HG02798 (cell line): ENCODE data around the gene SLC1A7.

Experiments used
- ATAC-seq: cut with Tn5 transposase; IDR thresholded peaks from one replicate; pipeline ENCODE4 v1.9.1; 2021; ENCODE audit warnings: mild to moderate bottlenecking; ENCODE audit not compliant: unreplicated experiment, poor library complexity

The SLC1A7 gene

DNA sequence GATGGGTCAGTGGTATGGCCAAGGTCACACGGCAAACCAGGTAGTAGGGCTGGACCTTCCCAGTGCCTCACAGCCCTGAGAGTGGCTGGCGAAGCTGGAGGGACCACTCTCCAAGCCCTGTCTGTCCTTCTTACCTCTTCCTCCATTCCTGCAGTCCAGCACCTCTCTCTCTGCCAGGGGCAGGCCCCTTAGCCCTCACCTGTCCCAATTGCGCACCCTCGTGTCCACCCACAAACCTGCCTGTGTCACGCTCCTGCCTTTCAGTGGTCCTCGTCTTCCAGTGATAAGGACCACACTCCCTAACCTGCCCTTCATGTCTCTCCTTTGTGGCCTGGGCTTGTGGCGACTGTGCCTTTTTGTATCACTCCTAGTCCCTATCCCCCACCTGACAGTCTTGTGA, 77.0 kb downstream of the SLC1A7 start:
- no peak for ATAC-seq

DNA sequence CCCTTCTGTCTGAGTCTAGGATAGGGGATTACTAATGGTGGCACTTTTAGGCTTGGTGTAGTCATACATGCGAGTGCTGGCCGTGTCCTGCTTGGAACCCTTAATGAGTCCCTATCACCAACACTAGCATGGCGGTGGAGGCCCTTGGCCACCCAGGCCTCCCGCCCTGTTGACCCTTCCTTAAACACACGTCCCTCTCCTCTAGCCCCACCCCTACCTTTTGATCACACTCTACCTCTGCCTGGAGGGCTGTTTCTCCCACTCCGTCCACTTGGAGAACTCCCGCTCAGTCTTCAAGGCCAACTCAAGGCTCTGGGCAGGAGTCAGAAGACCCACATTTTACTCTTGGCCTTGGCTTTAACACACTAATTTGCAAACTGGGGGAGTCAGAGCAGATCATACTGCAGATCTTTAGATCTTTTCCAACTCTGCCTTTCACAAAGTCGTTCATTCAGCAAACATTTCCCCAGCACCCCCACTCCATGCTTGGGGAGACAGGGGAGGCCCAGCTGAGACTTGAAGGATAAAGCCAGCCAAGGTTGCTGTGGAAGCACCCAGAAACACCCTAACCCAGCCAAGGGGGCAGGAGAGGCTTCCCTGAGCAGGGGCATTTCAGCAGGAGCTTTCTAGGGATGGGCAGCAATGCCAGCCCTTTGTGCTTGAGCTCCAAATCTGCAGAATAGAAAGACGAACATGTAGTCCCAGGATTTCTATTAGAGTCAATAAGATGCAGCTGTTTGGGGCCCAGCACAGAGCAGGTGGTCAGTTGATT, 78.5 kb downstream of the SLC1A7 start:
- no peak for ATAC-seq

DNA sequence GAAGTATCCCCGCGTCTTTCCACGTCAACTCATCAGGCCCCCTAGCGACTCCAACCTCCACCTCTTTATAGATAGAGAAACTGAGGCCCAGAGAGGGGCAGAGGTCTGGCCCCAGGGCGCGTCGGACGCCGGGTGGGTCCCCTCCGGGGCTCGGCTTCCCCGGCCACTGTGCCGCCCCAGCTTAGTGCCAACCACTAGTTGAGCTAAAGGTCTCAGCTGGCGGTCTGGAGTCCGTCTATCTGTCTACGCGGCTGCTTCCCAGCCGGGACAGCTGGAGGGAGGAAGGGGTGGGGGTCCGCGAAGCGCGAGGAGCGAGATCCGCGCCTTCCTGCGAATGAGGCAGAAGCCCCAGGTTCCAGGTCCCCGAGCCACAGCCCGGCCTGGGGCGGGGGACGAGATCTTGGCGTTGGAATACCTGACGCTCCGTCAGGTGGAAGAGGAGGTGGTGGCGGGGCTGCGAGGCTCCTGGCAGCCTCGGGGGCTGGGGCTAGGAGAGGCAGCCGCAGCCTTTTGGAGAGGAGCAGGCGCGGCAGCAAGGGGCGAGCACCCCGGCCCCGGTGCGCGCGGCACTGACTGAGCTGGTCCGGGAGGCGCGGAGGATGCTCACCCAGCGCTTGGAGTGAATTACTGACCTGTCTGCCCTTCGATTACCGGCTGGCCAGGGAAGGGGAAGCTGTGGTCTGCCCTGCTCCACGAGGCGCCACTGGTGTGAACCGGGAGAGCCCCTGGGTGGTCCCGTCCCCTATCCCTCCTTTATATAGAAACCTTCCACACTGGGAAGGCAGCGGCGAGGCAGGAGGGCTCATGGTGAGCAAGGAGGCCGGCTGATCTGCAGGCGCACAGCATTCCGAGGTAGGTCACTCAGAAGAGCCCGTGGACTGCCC, 79.5 kb downstream of the SLC1A7 start:
- no peak for ATAC-seq

DNA sequence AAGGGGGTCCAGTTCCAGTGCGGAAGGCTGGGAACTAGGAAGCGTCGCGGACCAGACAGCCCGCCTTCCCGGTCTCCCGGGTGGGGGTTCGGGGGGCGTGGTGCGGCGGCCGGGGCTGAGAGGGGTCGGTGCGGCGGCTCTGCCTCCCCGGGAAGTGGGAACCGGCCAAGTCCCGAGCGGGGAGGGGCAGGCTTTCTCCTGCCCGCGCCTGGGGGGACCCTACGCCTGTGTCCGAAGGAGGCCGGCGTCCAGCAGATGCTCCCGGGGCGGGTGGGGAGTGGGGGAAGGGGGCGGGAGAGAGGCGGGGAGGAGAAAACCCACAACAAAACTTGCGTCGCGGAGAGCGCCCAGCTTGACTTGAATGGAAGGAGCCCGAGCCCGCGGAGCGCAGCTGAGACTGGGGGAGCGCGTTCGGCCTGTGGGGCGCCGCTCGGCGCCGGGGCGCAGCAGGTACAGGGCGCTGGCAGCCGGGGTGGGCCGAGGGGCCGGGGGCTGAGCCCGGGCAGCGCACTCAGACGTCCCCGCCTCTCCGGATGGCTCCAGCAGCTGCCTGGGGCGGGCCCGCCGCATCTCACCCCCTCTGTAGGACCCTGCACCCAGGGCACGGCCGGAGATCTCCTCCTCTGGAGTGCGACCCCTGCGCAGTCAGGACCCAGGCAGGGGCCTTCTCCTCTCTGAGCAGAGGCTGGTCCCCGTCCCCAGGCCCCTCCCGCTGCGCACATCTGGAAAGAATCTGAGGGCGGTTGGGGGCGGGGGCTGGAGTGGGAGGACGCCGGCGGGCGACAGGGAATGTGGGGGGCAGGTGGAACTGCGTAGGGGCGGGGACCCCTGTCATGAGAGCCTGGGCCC, 80.4 kb downstream of the SLC1A7 start, which contains the start of gene PODN:
Gene PODN (plus strand): TSS at position 355 of the 849 bp plus-strand sequence. CDS start 7,643 bp downstream, outside the sequence.
- ATAC-seq: no peak

DNA sequence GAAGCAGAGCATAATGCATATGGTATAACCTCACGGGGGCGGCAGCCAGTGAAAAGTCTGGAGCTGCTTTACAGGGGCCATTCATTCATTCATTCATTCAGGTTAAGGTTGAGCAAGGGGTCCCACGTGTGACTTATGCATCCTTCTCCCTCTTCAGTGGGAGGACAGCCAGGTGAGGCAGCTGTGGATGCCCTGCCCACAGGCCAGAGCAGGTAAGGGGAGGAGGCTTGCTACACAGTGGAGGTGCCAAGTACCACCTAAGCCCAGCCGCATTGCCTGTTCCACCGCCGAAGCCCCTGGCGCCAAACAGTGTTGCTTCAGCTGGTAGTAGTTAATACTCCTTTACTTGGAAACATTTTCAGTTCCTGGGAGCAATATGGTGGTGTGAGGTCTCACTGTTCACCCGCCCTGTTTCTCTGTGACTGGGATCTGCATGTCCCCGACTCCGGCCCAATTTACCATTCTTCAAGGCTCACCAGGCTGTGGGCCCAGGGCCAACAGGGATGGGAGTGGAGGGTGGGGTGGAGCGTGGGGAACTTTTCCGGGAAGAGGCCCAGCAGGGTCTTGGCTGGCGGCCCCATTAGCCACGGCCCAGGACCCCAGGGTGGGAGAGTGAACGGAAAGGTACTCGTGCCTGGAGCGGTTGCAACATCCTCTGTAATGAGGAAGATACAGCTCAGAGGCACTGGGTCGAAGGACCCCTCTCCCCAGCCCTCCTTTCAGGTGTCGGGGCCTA, 81.1 kb downstream of the SLC1A7 start:
- ATAC-seq: no peak

DNA sequence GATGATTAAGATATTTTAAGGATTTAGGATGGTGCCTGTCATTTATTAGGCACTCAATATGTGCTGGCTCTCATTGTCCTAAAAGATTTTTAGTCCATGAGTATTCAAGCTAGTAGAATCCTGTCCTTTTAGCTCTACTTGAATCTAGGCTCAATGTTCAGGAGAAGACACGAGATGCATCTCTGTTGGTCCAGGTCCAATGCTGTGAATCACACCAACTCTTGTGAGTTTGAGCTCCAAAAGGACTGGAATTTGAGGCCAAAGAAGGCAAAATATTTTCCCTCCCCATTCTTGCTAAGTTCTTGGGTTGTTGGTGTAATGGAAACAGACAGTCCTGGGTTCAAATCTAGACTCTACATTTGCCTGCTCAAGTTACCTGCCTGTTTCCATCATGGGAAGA, 81.9 kb downstream of the SLC1A7 start:
- no peak for ATAC-seq

DNA sequence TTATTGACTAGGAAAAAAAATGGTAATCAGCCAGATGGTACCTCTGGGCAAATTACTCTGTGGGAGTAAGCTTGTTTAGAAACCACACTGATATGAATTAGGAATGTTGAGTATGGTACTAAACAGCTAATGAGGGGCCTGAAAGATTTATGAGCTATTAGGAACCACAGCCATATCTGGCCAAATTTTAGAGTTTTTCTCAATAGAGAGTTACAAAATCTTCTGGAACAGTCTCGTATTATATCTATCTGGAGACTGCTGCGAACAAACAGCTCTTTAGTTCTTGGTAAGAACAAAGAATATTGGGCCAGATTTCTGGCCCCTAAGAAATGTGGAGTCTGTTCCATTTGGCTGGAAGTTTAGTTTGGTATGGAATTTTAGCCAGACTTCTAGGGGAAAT, 85.3 kb downstream of the SLC1A7 start:
- no peak for ATAC-seq

DNA sequence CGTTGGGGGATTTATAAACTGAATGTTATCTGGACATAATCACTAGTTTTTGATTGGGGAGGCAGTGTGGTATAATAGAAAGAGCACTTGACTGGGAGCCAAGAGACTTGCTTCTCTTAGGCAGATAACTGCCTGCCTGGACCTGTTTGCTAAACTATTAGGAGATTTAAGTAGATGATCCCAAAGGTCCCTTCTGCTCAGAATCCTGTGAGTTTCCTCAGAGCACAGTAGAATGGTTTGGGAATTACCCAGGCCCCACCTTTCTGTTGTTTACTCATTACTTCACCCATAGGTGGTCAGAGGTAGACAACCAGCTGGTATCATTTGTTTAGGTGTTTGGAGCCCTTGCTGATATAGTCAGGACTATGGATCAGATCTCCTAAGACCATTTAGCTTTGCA, 90.8 kb downstream of the SLC1A7 start:
- no peak for ATAC-seq

DNA sequence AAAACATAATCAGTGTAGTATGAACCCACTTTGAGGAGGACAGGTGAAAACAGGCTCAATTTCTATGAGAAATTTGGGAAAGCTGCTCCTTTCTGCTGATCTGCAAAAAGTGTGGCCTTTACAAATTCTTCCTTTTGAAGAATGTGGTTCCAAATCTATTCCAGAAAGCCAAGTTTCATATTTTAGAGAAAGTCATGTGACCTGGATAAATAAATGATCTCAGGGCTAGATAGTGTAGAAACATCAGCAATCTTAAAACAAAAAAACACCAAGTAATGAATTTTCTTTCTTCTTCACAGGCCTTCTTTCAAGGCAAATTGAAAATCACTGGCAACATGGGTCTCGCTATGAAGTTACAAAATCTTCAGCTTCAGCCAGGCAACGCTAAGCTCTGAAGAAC, 92.1 kb downstream of the SLC1A7 start:
- ATAC-seq: no peak

DNA sequence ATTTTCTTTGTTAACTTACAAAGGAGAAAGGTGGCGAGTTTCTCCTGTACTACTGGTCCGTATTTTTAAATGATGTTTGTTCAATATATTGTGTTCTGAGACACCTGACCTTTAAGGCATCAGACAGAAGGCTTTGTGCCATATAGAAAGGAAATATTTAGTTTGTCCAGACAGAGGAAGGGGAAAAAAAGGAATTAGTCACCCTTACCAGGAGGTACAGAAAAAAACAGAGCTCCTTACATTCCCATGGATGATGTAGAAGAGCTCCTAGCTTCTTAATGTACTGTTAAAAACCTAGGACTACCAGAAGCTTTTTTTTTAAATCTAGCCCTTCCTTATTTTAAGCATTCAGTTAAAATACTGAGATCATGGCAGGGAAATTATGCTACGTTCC, 92.9 kb downstream of the SLC1A7 start:
- ATAC-seq: no peak

DNA sequence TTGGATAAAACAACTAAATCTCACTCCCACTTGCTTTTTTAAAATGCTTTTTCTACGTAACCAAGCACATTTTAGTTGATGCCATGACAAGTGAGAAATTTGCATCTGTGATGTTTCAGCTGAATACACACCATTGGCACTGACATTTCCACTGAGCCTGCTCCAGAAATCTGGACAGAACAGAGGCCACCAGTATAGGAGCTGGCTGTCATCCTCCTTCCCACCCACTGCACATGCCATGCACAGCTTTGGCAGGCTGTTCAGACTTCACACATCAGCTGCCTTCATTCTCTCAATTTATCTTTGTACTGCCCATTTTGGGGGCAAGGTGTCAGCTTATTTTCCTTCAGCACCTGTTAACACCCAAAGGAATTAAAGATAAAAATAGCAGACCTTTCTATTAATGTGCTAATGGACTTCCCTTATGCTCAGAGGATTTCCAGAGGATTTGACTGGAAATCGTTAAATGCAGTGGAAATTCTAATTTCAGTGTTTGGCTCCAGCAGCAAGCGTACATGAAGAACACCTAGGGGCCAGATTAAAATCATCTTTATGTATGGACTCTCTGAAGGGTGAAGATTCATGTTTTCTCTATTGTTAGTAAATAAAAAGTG, 93.4 kb downstream of the SLC1A7 start:
- no peak for ATAC-seq

DNA sequence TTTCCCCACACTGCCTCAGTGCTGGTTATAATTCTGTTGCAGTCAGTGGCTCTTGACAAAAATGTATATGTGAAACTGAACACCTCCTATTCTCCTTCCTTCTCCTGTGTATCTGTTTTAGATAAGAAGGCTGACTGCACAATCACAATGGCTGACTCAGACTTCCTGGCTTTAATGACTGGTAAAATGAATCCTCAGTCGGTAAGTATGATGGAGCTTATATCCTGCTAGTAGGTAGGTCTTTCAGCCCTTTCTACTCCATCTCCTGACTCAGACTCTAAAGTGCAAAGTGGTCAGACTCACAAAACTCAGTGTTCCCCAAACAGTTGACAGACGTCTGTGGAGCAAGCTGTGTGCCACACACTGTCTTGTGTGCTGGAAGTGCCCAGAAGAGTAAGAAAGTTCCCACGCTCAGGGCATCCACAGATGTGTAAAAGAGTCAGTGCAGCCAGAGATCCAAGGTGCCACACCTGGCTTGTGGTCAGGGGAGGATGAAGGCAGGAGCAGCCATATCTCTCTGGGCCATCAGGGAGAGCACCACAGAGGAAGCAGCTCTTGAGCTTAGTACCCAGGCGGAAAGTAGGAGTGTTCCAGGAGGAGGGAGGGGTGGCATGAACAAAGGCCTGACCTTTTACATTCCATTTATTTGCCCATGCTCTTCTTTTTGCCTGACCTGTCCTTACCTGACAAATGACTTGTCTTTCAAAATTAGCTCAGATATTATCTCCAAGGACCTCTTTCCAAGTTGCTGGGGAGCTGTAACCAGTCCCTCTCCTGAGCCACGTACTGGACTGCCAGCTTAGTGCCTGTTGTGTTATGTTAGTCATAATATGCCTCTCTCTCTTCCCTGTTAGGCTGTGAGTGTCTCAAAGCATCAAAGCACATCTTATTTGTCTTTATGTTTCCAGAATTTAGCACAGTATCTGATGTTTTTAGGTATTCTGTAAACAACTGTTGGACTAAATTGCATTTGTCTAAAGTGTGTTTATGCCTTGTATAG, 94.4 kb downstream of the SLC1A7 start:
- ATAC-seq: no peak

DNA sequence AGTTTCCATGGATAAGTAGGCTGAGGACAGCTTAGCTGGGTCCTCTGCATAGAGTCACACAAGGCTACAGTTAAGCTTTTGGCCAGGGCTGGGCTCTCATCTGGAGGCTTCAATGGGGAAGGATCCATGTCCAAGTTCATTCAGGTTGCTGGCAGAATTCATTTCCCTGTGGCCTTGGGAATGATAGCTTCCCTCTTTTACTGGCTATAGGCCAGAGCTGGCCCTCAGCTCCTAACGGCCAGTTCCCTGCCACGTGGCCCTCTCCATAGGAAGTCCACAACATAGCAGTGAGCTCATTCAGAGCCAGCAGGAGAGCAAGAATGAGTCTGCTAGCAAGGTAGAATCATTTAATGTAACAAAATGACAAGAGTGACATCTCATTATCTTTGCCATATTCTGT, 95.5 kb downstream of the SLC1A7 start:
- ATAC-seq: no peak

DNA sequence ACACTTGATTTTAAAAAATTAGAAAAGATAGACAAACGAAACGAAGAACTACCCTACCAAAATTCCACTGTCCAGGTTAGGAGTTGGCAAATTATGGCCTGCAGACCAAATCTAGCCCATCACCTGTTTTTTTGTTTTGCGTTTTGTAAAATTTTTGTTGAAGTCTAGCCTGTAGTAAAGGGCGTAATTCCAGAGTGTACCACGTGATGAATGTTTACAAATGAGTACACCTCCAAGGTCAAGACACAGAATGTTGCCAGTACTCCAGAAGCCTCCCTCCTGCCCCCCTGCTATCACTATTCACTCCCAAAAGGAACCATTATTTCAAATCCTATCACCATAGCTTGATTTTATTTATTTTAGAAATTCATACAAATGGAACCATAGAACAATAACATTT, 97.5 kb downstream of the SLC1A7 start:
- no peak for ATAC-seq

DNA sequence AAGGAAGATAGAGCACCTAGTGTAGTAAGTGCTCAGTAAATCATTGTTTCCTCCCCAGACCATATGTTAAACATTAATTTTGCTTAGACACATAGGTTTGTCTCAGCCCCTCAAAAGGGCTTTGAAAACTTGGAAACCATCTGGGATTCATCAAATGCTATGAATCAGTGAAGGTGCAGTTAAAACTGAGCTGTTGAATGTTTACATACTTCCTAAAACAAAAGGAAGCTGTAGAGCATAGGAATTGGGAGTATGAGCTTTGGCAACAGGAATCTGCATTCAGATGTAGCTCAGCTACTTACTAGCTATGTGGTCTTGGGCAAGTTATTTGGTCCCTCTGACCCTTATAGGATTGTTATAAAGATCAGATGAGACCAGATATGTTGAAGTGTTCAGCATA, 99.2 kb downstream of the SLC1A7 start:
- no peak for ATAC-seq

DNA sequence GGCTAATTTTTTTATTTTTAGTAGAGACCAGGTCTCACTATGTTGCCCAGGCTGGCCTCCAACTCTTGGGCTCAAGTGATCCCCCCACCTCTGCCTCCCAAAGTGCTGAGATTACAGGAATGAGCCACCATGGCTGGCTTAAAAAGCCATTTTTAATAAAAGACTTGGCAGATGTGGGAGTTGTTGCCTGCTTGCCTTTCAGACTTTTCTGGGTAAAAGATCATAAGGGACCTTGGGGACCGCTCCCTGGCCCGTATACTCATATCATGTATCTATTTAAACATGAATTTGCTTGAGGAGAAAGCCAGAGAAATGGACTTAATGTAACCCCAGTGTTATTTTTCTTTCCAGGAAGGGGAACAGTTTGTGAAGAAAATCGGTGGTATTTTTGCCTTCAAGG, 103.9 kb downstream of the SLC1A7 start:
- no peak for ATAC-seq
